OCI-LY3 (cell line): ENCODE data around the gene TRABD2B.

Experiments
- H2AFZ ChIP-seq: fragments of 200-600, 300-600 bp; shearing (Covaris generic); 2 replicates; pipeline ENCODE4 v1.6.0; 2014; ENCODE audit warnings: antibody characterized with exemption, low read depth, low read length
- H3K27ac ChIP-seq: fragments of 200-600, 300-600 bp; sonication (generic); 2 replicates; pipeline ENCODE4 v1.5.1; 2014; ENCODE audit warnings: mild to moderate bottlenecking, low read length, moderate library complexity, mixed read lengths
- H3K27me3 ChIP-seq: fragments of 200-600, 300-600 bp; sonication (generic); 2 replicates; pipeline ENCODE4 v1.6.1; 2014; ENCODE audit warnings: low read depth, low read length, mixed read lengths
- H3K36me3 ChIP-seq: fragments of 200-600, 300-600 bp; sonication (generic); replicated peaks from 2 replicates; pipeline ENCODE3; 2014; ENCODE audit warnings: low read depth, low read length, mixed read lengths
- H3K4me1 ChIP-seq: fragments of 300-600, 200-600 bp; sonication (generic); 2 replicates; pipeline ENCODE4 v1.6.1; 2014; ENCODE audit warnings: low read length, mixed read lengths
- H3K4me2 ChIP-seq: fragments of 200-600, 300-600 bp; sonication (generic); 2 replicates; pipeline ENCODE4 v1.6.1; 2014; ENCODE audit warnings: low read length, mixed read lengths
- H3K4me3 ChIP-seq: fragments of 300-600, 200-600 bp; sonication (generic); 2 replicates; pipeline ENCODE4 v1.5.1; 2014; ENCODE audit warnings: antibody characterized with exemption, mild to moderate bottlenecking, low read length, moderate library complexity
- H3K79me2 ChIP-seq: fragments of 300-600, 200-600 bp; shearing (Covaris generic); 2 replicates; pipeline ENCODE4 v1.6.1; 2014; ENCODE audit warnings: mild to moderate bottlenecking, low read length, mixed read lengths
- H3K9ac ChIP-seq: fragments of 300-600, 200-600 bp; shearing (Covaris generic); 2 replicates; pipeline ENCODE4 v1.6.0; 2014; ENCODE audit warnings: mild to moderate bottlenecking, low read length, moderate library complexity
- H3K9me3 ChIP-seq: fragments of 200-600, 300-600 bp; shearing (Covaris generic); 2 replicates; pipeline ENCODE4 v1.6.1; 2014; ENCODE audit warnings: low read length, mixed read lengths; ENCODE audit not compliant: insufficient read depth
- H4K20me1 ChIP-seq: fragments of 200-600, 300-600 bp; sonication (generic); 2 replicates; pipeline ENCODE4 v1.6.1; 2016; ENCODE audit warnings: low read length, mixed read lengths; ENCODE audit not compliant: insufficient read depth
- EZH2phosphoT487 ChIP-seq: fragments of 200-600 bp; shearing (Covaris generic); IDR thresholded peaks from 2 replicates; pipeline ENCODE4 v1.6.1; 2018; ENCODE audit warnings: antibody characterized with exemption, mixed run types, low read depth
- TF ChIP-seq, protein P1 (sequence below): fragments of 200-600, 300-600 bp; sonication (generic); IDR thresholded peaks from 2 replicates; pipeline ENCODE4 v1.5.1; 2014; ENCODE audit warnings: antibody characterized with exemption, low read length, low read depth

TRABD2B gene

DNA sequence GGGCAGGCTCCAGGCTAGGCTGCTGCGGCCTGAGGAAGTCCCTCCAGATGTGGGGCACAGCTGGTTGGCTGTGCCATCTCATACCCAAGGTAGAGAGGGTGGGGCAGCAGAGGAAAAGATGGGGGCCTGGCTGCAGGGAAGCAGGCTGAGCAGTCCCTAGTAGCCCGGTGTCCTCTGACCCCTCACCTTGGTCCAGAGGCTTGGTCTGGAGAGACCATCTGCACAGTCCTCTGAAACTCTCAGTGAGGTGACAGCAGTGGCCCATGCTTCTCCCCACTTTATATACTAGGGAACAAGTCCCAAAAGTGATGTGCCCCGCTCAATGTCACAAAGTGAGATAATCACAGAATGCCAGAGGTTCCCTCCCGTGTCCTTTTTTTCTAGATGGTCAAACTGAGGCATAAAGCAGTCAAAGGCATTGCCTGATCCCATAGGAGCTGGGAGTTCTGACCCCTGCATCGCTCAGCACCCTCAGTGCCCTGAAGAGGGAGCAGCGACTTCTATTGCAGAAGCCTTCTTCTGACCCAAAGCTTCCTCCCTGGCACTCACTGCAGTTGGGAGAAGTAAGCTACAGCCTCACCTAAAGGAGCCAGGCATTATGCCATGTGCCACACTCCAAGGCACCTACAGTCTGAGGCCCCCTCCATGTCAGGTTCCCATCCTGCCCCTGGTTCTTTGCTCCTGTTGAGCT is 45.5 kb downstream of the TRABD2B start:
- no peak overlapping the region for H2AFZ ChIP-seq
- H3K9me3 ChIP-seq, result no peaks in the 10 kb centered on the region
- H3K27me3 ChIP-seq, result no peaks in the 10 kb centered on the region
- H3K27ac ChIP-seq, result no peak overlapping the region
- H3K4me2 ChIP-seq, result no peak overlapping the region
- H4K20me1 ChIP-seq, result no peaks in the 10 kb centered on the region
- TF ChIP-seq, protein P1, sequence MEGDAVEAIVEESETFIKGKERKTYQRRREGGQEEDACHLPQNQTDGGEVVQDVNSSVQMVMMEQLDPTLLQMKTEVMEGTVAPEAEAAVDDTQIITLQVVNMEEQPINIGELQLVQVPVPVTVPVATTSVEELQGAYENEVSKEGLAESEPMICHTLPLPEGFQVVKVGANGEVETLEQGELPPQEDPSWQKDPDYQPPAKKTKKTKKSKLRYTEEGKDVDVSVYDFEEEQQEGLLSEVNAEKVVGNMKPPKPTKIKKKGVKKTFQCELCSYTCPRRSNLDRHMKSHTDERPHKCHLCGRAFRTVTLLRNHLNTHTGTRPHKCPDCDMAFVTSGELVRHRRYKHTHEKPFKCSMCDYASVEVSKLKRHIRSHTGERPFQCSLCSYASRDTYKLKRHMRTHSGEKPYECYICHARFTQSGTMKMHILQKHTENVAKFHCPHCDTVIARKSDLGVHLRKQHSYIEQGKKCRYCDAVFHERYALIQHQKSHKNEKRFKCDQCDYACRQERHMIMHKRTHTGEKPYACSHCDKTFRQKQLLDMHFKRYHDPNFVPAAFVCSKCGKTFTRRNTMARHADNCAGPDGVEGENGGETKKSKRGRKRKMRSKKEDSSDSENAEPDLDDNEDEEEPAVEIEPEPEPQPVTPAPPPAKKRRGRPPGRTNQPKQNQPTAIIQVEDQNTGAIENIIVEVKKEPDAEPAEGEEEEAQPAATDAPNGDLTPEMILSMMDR, result no peak
- TF ChIP-seq EZH2phosphoT487, result no peak
- H3K9ac ChIP-seq, result no peak overlapping the region
- H3K36me3 ChIP-seq, result no peaks in the 10 kb centered on the region
- H3K4me1 ChIP-seq, result no peaks in the 10 kb centered on the region
- no peak overlapping the region for H3K4me3 ChIP-seq
- H3K79me2 ChIP-seq, result no peaks in the 10 kb centered on the region

DNA sequence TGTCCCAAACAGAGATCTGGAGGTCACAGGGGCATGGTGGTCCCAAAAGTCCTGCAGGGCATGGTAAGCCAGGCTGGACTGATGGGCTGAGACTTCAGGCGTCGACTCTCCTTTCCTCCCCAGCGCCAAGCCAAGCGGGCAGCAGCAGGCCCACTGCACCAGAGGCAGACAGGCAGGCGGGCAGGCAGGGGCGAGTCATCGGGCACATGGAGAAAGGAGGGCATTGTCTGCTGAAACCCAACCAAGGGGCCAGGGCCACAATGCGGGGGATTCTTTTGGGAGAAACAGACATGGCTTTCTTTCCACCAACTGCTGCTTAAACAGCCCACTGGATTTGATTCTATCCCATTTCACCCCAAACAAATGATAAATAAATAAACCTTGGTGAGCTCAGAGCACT is 46.2 kb downstream of the TRABD2B start:
- Histone ChIP-seq H3K36me3 (no peaks in the 10 kb centered on the region), H3K4me1 (no peaks in the 10 kb centered on the region), H3K4me3 (no peak overlapping the region), H3K4me2 (no peak overlapping the region), H2AFZ (no peak overlapping the region), H3K27ac (no peak overlapping the region), H3K9me3 (no peaks in the 10 kb centered on the region), H4K20me1 (no peaks in the 10 kb centered on the region), H3K79me2 (no peaks in the 10 kb centered on the region), H3K9ac (no peak overlapping the region), H3K27me3 (no peaks in the 10 kb centered on the region)
- TF ChIP-seq, protein P1, result no peak
- no peak for TF ChIP-seq EZH2phosphoT487

DNA sequence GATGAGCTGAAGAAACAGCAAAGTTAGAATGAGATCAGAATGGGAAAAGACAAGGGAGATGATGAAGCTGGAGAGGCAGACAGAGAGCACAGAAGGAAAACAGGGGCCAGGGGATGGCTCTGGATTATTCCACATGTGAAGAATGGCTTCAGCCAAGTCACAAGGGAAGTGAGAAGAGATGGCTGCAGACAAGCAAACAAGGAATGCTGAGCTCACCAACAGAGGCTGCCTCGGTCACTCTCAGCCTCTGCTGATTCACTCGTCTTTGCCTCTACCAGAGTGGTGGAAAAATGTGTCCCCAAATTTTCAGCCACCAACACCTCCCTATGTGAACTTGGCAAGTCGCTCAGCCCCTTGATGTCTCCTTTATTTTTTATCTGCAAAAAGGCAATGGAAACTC is 46.7 kb downstream of the TRABD2B start:
- H3K79me2 ChIP-seq, result no peaks in the 10 kb centered on the region
- TF ChIP-seq, protein P1, result no peak
- no peak for TF ChIP-seq EZH2phosphoT487
- H4K20me1 ChIP-seq, result no peaks in the 10 kb centered on the region
- no peak overlapping the region for H3K4me2 ChIP-seq
- no peaks in the 10 kb centered on the region for H3K36me3 ChIP-seq
- no peaks in the 10 kb centered on the region for H3K4me1 ChIP-seq
- no peak overlapping the region for H3K4me3 ChIP-seq
- no peak overlapping the region for H2AFZ ChIP-seq
- no peaks in the 10 kb centered on the region for H3K27me3 ChIP-seq
- H3K27ac ChIP-seq, result no peak overlapping the region
- H3K9ac ChIP-seq, result no peak overlapping the region
- H3K9me3 ChIP-seq, result no peaks in the 10 kb centered on the region

DNA sequence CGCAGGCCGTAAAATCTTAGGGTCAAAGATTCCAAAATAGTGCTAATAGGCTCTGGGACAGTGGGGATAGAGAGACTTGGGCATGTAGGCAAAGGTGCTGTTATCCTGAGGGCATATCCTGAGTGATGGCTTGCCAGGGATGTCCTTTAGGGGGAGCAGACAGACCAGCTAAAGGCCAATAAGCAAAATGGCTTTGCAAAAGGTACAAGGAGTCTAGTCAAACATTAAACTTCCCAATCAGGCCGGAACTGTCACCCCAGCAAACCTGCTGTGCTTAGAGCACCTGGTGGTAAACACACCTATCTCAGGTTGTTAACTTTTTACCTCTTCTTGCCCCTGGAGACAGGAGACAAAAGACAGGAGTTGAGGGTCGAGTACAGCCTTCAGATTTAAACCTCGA is 49.1 kb downstream of the TRABD2B start:
- Histone ChIP-seq H3K4me1 (no peaks in the 10 kb centered on the region), H3K27ac (no peak overlapping the region), H3K9me3 (no peaks in the 10 kb centered on the region), H3K36me3 (no peaks in the 10 kb centered on the region), H2AFZ (no peak overlapping the region), H3K4me2 (no peak overlapping the region), H3K9ac (no peak overlapping the region), H4K20me1 (no peaks in the 10 kb centered on the region), H3K27me3 (no peaks in the 10 kb centered on the region), H3K4me3 (no peak overlapping the region), H3K79me2 (no peaks in the 10 kb centered on the region)
- TF ChIP-seq EZH2phosphoT487, result no peak
- TF ChIP-seq, protein P1, result no peak
